DMS53 treated with DMSO at 0.1 percent for 48 hours (cell line): ENCODE data around the gene MYL6.
"Not testable (repeated sequence)": the region's sequence is repeated elsewhere in the genome, so short reads cannot be mapped to it uniquely, and the experiment has no call there.

ENCODE experiments used
- DNase-seq: peaks from one replicate; lab custom pipeline; 2025; ENCODE audit not compliant: unreplicated experiment; lab: John Stamatoyannopoulos, UW

The MYL6 gene

GRCh38 chr12:56156464-56157200, 1.5 kb upstream of the MYL6 start:
- not testable (repeated sequence) for DNase-seq

GRCh38 chr12:56157201-56158028, 744 bp upstream of the MYL6 start:
- DNase-seq: peak; percentile 79

- peak; percentile 17 for DNase-seq
Measured at GRCh38 chr12:56158926-56159461, 835 bp downstream of the MYL6 start.

GRCh38 chr12:56159482-56160192, 1.5 kb downstream of the MYL6 start:
- DNase-seq: no peak

GRCh38 chr12:56160193-56160763, 2.1 kb downstream of the MYL6 start:
- no peak for DNase-seq

GRCh38 chr12:56160894-56161689, 2.9 kb downstream of the MYL6 start:
- DNase-seq: no peak

GRCh38 chr12:56161690-56162351, 3.7 kb downstream of the MYL6 start:
- DNase-seq: no peak

GRCh38 chr12:56162468-56163290, 4.5 kb downstream of the MYL6 start:
- no peak for DNase-seq

GRCh38 chr12:56163533-56164344, 5.6 kb downstream of the MYL6 start:
- no peak for DNase-seq

- no peak for DNase-seq
Measured at GRCh38 chr12:56164345-56164729, 6.2 kb downstream of the MYL6 start.

GRCh38 chr12:56165369-56165768, 7.2 kb downstream of the MYL6 start:
- DNase-seq: no peak

- no peak for DNase-seq
Measured at GRCh38 chr12:56169229-56169759, 11.1 kb downstream of the MYL6 start.

GRCh38 chr12:56172839-56173238, 14.7 kb downstream of the MYL6 start:
- DNase-seq: no peak

- DNase-seq: no peak
Measured at GRCh38 chr12:56178347-56178746, 20.2 kb downstream of the MYL6 start.

- DNase-seq: no peak
Measured at GRCh38 chr12:56186957-56187356, 28.8 kb downstream of the MYL6 start.

GRCh38 chr12:56188131-56188777, 30.1 kb downstream of the MYL6 start:
- DNase-seq: no peak

GRCh38 chr12:56188778-56189098, 30.6 kb downstream of the MYL6 start:
- no peak for DNase-seq
